HEK293 (cell line): ENCODE results near the gene ATP5MC3.
A peak's percentile ranks its signal among the peaks of the same experiment; 100 is the strongest.

Experiments used
- IKZF3 ChIP-seq: fragments of 450-650 bp; IDR thresholded peaks from 2 replicates; pipeline ENCODE4 v1.5.0; 2018; ENCODE audit warnings: missing biosample characterization, mild to moderate bottlenecking, missing genetic modification characterization, moderate library complexity
- MEIS1 ChIP-seq: sonication (generic); formaldehyde crosslinking; IDR thresholded peaks from 2 replicates; pipeline ENCODE4 v1.8.1; 2022; ENCODE audit warnings: missing genetic modification reagents, mild to moderate bottlenecking, borderline replicate concordance
- SCRT2 ChIP-seq: fragments of 450-650 bp; formaldehyde crosslinking; IDR thresholded peaks from 2 replicates; pipeline ENCODE4 v1.5.1; 2016; ENCODE audit warnings: missing biosample characterization, missing genetic modification characterization
- SP7 ChIP-seq: fragments of 450-650 bp; formaldehyde crosslinking; IDR thresholded peaks from 2 replicates; pipeline ENCODE4 v1.5.1; 2016; ENCODE audit warnings: missing biosample characterization, missing genetic modification characterization
- ZFHX2 ChIP-seq: fragments of 450-650 bp; formaldehyde crosslinking; conservative IDR thresholded peaks from 2 replicates; pipeline ENCODE4 v1.5.1; 2016; ENCODE audit warnings: missing biosample characterization, missing genetic modification characterization
- ZFP69B ChIP-seq: fragments of 450-650 bp; formaldehyde crosslinking; IDR thresholded peaks from 2 replicates; pipeline ENCODE4 v1.5.1; 2016; ENCODE audit warnings: missing biosample characterization, missing genetic modification characterization
- ZNF211 ChIP-seq: fragments of 450-650 bp; formaldehyde crosslinking; IDR thresholded peaks from 2 replicates; pipeline ENCODE4 v1.5.1; 2016; ENCODE audit warnings: low read depth, missing biosample characterization, missing genetic modification characterization
- ZNF404 ChIP-seq: fragments of 450-650 bp; formaldehyde crosslinking; IDR thresholded peaks from 2 replicates; pipeline ENCODE4 v1.5.1; 2017; ENCODE audit warnings: missing biosample characterization, missing genetic modification characterization
- ZNF426 ChIP-seq: fragments of 450-650 bp; formaldehyde crosslinking; IDR thresholded peaks from 2 replicates; pipeline ENCODE4 v1.5.1; 2017; ENCODE audit warnings: missing biosample characterization, missing genetic modification characterization, mild to moderate bottlenecking, inconsistent platforms, moderate library complexity
- ZNF629 ChIP-seq: fragments of 450-650 bp; formaldehyde crosslinking; IDR thresholded peaks from 2 replicates; pipeline ENCODE4 v1.5.1; 2017; ENCODE audit warnings: missing biosample characterization, missing genetic modification characterization
- ZNF707 ChIP-seq: fragments of 450-650 bp; formaldehyde crosslinking; IDR thresholded peaks from 2 replicates; pipeline ENCODE4 v1.5.1; 2016; ENCODE audit warnings: missing biosample characterization, missing genetic modification characterization
- TF ChIP-seq, protein P1 (sequence below): fragments of 450-650 bp; formaldehyde crosslinking; IDR thresholded peaks from 2 replicates; pipeline ENCODE4 v1.5.1; 2016; ENCODE audit warnings: missing biosample characterization, missing genetic modification characterization, borderline replicate concordance
- TF ChIP-seq, protein P2 (sequence below): fragments of 450-650 bp; formaldehyde crosslinking; IDR thresholded peaks from 2 replicates; pipeline ENCODE4 v1.5.1; 2017; ENCODE audit warnings: missing biosample characterization, missing genetic modification characterization
- TF ChIP-seq, protein P3 (sequence below): fragments of 450-650 bp; formaldehyde crosslinking; IDR thresholded peaks from 2 replicates; pipeline ENCODE4 v1.5.1; 2016; ENCODE audit warnings: missing biosample characterization, missing genetic modification characterization
- TF ChIP-seq, protein P4 (sequence below): fragments of 450-650 bp; formaldehyde crosslinking; IDR thresholded peaks from 2 replicates; pipeline ENCODE4 v1.5.1; 2016; ENCODE audit warnings: missing biosample characterization, missing genetic modification characterization
- TF ChIP-seq, protein P5 (sequence below): fragments of 450-650 bp; formaldehyde crosslinking; conservative IDR thresholded peaks from 2 replicates; pipeline ENCODE4 v1.5.1; 2016; ENCODE audit warnings: low read depth, missing biosample characterization, missing genetic modification characterization
- TF ChIP-seq, protein P6 (sequence below): fragments of 450-650 bp; formaldehyde crosslinking; IDR thresholded peaks from 2 replicates; pipeline ENCODE4 v1.5.1; 2016; ENCODE audit warnings: missing biosample characterization, missing genetic modification characterization, borderline replicate concordance
- TF ChIP-seq, protein P7 (sequence below): fragments of 450-650 bp; formaldehyde crosslinking; IDR thresholded peaks from 2 replicates; pipeline ENCODE4 v1.5.1; 2016; ENCODE audit warnings: missing biosample characterization, missing genetic modification characterization

The ATP5MC3 gene

DNA sequence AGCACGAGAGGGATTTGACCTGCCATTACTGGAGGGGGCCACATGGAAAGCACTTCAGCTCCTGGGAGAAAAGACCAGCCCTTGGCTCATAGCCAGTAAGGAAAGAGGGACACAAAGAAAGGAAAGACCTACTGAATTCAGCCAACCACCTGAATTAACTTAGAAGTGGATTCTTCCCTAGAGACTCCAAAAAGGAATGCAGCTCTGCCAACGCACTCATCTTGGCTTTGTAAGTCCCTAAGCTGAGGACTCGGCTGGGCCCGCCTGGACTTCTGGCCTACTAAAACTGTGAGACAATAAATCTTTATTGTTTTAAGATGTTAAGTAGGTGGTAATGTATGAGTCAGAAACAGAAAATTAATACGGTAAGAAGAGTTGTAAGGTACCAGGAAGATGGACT, 25.0 kb downstream of the ATP5MC3 start (continued):
- TF ChIP-seq, protein P1, sequence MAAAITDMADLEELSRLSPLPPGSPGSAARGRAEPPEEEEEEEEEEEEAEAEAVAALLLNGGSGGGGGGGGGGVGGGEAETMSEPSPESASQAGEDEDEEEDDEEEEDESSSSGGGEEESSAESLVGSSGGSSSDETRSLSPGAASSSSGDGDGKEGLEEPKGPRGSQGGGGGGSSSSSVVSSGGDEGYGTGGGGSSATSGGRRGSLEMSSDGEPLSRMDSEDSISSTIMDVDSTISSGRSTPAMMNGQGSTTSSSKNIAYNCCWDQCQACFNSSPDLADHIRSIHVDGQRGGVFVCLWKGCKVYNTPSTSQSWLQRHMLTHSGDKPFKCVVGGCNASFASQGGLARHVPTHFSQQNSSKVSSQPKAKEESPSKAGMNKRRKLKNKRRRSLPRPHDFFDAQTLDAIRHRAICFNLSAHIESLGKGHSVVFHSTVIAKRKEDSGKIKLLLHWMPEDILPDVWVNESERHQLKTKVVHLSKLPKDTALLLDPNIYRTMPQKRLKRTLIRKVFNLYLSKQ (tag by site-specific recombination) = no peak
- TF ChIP-seq, protein P2, sequence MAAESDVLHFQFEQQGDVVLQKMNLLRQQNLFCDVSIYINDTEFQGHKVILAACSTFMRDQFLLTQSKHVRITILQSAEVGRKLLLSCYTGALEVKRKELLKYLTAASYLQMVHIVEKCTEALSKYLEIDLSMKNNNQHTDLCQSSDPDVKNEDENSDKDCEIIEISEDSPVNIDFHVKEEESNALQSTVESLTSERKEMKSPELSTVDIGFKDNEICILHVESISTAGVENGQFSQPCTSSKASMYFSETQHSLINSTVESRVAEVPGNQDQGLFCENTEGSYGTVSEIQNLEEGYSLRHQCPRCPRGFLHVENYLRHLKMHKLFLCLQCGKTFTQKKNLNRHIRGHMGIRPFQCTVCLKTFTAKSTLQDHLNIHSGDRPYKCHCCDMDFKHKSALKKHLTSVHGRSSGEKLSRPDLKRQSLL = no peak
- TF ChIP-seq, protein P3, sequence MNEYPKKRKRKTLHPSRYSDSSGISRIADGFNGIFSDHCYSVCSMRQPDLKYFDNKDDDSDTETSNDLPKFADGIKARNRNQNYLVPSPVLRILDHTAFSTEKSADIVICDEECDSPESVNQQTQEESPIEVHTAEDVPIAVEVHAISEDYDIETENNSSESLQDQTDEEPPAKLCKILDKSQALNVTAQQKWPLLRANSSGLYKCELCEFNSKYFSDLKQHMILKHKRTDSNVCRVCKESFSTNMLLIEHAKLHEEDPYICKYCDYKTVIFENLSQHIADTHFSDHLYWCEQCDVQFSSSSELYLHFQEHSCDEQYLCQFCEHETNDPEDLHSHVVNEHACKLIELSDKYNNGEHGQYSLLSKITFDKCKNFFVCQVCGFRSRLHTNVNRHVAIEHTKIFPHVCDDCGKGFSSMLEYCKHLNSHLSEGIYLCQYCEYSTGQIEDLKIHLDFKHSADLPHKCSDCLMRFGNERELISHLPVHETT (tag by site-specific recombination) = no peak
- TF ChIP-seq, protein P4, sequence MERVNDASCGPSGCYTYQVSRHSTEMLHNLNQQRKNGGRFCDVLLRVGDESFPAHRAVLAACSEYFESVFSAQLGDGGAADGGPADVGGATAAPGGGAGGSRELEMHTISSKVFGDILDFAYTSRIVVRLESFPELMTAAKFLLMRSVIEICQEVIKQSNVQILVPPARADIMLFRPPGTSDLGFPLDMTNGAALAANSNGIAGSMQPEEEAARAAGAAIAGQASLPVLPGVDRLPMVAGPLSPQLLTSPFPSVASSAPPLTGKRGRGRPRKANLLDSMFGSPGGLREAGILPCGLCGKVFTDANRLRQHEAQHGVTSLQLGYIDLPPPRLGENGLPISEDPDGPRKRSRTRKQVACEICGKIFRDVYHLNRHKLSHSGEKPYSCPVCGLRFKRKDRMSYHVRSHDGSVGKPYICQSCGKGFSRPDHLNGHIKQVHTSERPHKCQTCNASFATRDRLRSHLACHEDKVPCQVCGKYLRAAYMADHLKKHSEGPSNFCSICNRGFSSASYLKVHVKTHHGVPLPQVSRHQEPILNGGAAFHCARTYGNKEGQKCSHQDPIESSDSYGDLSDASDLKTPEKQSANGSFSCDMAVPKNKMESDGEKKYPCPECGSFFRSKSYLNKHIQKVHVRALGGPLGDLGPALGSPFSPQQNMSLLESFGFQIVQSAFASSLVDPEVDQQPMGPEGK (tag by site-specific recombination) = no peak
- TF ChIP-seq SCRT2 (tag by site-specific recombination) = no peak
- TF ChIP-seq ZNF629 (tag by site-specific recombination) = peak; percentile 30; the same call in 1 of the 2 replicates
- no peak for TF ChIP-seq ZFP69B
- TF ChIP-seq ZNF404 = no peak
- TF ChIP-seq IKZF3 (tag by site-specific recombination) = 0 out of 2 replicates have a peak, but pooled peaks have one; percentile 35
- TF ChIP-seq MEIS1 (CRISPR knock-in tag) = no peak
- no peak for TF ChIP-seq ZNF426 (tag by site-specific recombination)
- peak; percentile 37; the same call in 1 of the 2 replicates for TF ChIP-seq SP7
- TF ChIP-seq ZNF211 (tag by site-specific recombination) = no peak
- TF ChIP-seq ZNF707 (tag by site-specific recombination) = no peak
- TF ChIP-seq, protein P5, sequence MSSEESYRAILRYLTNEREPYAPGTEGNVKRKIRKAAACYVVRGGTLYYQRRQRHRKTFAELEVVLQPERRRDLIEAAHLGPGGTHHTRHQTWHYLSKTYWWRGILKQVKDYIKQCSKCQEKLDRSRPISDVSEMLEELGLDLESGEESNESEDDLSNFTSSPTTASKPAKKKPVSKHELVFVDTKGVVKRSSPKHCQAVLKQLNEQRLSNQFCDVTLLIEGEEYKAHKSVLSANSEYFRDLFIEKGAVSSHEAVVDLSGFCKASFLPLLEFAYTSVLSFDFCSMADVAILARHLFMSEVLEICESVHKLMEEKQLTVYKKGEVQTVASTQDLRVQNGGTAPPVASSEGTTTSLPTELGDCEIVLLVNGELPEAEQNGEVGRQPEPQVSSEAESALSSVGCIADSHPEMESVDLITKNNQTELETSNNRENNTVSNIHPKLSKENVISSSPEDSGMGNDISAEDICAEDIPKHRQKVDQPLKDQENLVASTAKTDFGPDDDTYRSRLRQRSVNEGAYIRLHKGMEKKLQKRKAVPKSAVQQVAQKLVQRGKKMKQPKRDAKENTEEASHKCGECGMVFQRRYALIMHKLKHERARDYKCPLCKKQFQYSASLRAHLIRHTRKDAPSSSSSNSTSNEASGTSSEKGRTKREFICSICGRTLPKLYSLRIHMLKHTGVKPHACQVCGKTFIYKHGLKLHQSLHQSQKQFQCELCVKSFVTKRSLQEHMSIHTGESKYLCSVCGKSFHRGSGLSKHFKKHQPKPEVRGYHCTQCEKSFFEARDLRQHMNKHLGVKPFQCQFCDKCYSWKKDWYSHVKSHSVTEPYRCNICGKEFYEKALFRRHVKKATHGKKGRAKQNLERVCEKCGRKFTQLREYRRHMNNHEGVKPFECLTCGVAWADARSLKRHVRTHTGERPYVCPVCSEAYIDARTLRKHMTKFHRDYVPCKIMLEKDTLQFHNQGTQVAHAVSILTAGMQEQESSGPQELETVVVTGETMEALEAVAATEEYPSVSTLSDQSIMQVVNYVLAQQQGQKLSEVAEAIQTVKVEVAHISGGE (tag by site-specific recombination) = no peak
- TF ChIP-seq, protein P6, sequence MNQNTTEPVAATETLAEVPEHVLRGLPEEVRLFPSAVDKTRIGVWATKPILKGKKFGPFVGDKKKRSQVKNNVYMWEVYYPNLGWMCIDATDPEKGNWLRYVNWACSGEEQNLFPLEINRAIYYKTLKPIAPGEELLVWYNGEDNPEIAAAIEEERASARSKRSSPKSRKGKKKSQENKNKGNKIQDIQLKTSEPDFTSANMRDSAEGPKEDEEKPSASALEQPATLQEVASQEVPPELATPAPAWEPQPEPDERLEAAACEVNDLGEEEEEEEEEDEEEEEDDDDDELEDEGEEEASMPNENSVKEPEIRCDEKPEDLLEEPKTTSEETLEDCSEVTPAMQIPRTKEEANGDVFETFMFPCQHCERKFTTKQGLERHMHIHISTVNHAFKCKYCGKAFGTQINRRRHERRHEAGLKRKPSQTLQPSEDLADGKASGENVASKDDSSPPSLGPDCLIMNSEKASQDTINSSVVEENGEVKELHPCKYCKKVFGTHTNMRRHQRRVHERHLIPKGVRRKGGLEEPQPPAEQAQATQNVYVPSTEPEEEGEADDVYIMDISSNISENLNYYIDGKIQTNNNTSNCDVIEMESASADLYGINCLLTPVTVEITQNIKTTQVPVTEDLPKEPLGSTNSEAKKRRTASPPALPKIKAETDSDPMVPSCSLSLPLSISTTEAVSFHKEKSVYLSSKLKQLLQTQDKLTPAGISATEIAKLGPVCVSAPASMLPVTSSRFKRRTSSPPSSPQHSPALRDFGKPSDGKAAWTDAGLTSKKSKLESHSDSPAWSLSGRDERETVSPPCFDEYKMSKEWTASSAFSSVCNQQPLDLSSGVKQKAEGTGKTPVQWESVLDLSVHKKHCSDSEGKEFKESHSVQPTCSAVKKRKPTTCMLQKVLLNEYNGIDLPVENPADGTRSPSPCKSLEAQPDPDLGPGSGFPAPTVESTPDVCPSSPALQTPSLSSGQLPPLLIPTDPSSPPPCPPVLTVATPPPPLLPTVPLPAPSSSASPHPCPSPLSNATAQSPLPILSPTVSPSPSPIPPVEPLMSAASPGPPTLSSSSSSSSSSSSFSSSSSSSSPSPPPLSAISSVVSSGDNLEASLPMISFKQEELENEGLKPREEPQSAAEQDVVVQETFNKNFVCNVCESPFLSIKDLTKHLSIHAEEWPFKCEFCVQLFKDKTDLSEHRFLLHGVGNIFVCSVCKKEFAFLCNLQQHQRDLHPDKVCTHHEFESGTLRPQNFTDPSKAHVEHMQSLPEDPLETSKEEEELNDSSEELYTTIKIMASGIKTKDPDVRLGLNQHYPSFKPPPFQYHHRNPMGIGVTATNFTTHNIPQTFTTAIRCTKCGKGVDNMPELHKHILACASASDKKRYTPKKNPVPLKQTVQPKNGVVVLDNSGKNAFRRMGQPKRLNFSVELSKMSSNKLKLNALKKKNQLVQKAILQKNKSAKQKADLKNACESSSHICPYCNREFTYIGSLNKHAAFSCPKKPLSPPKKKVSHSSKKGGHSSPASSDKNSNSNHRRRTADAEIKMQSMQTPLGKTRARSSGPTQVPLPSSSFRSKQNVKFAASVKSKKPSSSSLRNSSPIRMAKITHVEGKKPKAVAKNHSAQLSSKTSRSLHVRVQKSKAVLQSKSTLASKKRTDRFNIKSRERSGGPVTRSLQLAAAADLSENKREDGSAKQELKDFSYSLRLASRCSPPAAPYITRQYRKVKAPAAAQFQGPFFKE (tag by site-specific recombination) = no peak
- TF ChIP-seq ZFHX2 (tag by site-specific recombination) = no peak
- TF ChIP-seq, protein P7, sequence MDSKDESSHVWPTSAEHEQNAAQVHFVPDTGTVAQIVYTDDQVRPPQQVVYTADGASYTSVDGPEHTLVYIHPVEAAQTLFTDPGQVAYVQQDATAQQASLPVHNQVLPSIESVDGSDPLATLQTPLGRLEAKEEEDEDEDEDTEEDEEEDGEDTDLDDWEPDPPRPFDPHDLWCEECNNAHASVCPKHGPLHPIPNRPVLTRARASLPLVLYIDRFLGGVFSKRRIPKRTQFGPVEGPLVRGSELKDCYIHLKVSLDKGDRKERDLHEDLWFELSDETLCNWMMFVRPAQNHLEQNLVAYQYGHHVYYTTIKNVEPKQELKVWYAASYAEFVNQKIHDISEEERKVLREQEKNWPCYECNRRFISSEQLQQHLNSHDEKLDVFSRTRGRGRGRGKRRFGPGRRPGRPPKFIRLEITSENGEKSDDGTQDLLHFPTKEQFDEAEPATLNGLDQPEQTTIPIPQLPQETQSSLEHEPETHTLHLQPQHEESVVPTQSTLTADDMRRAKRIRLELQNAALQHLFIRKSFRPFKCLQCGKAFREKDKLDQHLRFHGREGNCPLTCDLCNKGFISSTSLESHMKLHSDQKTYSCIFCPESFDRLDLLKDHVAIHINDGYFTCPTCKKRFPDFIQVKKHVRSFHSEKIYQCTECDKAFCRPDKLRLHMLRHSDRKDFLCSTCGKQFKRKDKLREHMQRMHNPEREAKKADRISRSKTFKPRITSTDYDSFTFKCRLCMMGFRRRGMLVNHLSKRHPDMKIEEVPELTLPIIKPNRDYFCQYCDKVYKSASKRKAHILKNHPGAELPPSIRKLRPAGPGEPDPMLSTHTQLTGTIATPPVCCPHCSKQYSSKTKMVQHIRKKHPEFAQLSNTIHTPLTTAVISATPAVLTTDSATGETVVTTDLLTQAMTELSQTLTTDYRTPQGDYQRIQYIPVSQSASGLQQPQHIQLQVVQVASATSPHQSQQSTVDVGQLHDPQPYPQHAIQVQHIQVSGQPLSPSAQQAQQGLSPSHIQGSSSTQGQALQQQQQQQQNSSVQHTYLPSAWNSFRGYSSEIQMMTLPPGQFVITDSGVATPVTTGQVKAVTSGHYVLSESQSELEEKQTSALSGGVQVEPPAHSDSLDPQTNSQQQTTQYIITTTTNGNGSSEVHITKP = peak; percentile 52; the same call in 1 of the 2 replicates
